ENCODE measurements around the gene TRMT61B. TPM values are rescaled to one million over a fixed set of nuclear protein-coding genes. Genes with fewer than 3 reads are reported as not detected.

Gene TRMT61B
- polyA plus RNA-seq, 3 donors = 6.7 to 10.2 (median 8.1) TPM

DNA sequence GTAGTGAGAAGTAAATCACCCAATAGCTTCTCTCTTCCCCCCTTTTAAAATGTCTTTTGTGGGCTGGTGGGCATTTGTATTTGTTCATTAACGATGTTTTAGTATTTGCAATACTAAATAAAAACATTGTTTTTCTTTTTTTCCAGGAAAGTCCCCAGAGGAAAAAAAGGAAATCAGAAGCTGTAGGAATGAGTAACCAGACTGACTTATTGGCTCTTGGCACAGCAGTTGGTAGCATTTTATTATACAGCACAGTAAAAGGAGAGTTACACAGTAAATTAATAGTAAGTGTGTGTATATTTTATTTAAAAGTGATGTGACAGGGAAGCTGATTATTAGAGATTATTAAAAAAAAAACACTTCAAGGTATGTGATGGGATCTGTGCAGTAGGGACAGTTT, 31.7 kb upstream of the TRMT61B start:
- no peaks in the 10 kb centered on the region for H3K27me3 Mint-ChIP-seq (ENCODE audit: low read depth in 3 of 3)
- Histone ChIP-seq H3K9ac (ENCODE audit: insufficient read depth, low read length, poor library complexity, severe bottlenecking) (no peak overlapping the region), H3K4me2 (replicated peaks; ENCODE audit: extremely low read depth, low read length, poor library complexity, severe bottlenecking) (no peak overlapping the region), H3K27me3 (ENCODE audit: control insufficient read depth in 2 of 2, insufficient read depth in 2 of 2, low read length in 2 of 2) (no peaks in the 10 kb centered on the region), H3K9me3 (replicated peaks in 1 of 2; ENCODE audit: control insufficient read depth in 1 of 2, insufficient read depth in 1 of 2, low read length in 2 of 2) (no peaks in the 10 kb centered on the region), H2AFZ (ENCODE audit: insufficient read depth, low read depth, low read length, poor library complexity, severe bottlenecking) (no peak overlapping the region), H3K4me1 (ENCODE audit: control insufficient read depth in 1 of 2, insufficient read depth in 2 of 2, low read length in 2 of 2) (peaks cover 6 to 25% of the 10 kb centered on the region in 2 donors), H4K20me1 (ENCODE audit: insufficient read depth, low read length) (peaks cover 94% of the 10 kb centered on the region), H3K36me3 (replicated peaks in 1 of 2; ENCODE audit: control insufficient read depth in 1 of 2, insufficient read depth in 2 of 2, low read length in 2 of 2) (peaks cover 40 to 53% of the 10 kb centered on the region in 2 donors), H3K27ac (ENCODE audit: low read depth in 1 of 2, low read length in 2 of 2) (no peak overlapping the region), H3K4me3 (replicated peaks in 1 of 3; ENCODE audit: low read depth in 2 of 3, low read length in 3 of 3) (no peak overlapping the region), H3K79me2 (ENCODE audit: insufficient read depth, low read length) (peaks cover 98% of the 10 kb centered on the region)
- H3K4me1 Mint-ChIP-seq = peaks cover 29% of the 10 kb centered on the region
- peaks cover 31 to 38% of the 10 kb centered on the region in 2 donors for H3K36me3 Mint-ChIP-seq
- TF ChIP-seq, protein P1, sequence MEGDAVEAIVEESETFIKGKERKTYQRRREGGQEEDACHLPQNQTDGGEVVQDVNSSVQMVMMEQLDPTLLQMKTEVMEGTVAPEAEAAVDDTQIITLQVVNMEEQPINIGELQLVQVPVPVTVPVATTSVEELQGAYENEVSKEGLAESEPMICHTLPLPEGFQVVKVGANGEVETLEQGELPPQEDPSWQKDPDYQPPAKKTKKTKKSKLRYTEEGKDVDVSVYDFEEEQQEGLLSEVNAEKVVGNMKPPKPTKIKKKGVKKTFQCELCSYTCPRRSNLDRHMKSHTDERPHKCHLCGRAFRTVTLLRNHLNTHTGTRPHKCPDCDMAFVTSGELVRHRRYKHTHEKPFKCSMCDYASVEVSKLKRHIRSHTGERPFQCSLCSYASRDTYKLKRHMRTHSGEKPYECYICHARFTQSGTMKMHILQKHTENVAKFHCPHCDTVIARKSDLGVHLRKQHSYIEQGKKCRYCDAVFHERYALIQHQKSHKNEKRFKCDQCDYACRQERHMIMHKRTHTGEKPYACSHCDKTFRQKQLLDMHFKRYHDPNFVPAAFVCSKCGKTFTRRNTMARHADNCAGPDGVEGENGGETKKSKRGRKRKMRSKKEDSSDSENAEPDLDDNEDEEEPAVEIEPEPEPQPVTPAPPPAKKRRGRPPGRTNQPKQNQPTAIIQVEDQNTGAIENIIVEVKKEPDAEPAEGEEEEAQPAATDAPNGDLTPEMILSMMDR (IDR thresholded peaks at IDR 0.05) = no peak
- intact Hi-C loops (cut with micrococcal nuclease) = no loop called here
- H3K4me3 Mint-ChIP-seq = no peak overlapping the region
- H3K9me3 Mint-ChIP-seq = no peaks in the 10 kb centered on the region
- DNase-seq = no peak
- H3K27ac Mint-ChIP-seq = no peak overlapping the region
- no CpG with 5 or more reads among the region's 1 CpG for WGBS (ENCODE audit: insufficient coverage)

- Histone ChIP-seq H4K20me1 (ENCODE audit: insufficient read depth, low read length) (peaks cover 98% of the 10 kb centered on the region), H3K79me2 (ENCODE audit: insufficient read depth, low read length) (peaks cover 99% of the 10 kb centered on the region), H3K4me2 (replicated peaks; ENCODE audit: extremely low read depth, low read length, poor library complexity, severe bottlenecking) (no peak overlapping the region), H2AFZ (ENCODE audit: insufficient read depth, low read depth, low read length, poor library complexity, severe bottlenecking) (no peak overlapping the region), H3K9me3 (replicated peaks in 1 of 2; ENCODE audit: control insufficient read depth in 1 of 2, insufficient read depth in 1 of 2, low read length in 2 of 2) (no peaks in the 10 kb centered on the region), H3K36me3 (replicated peaks in 1 of 2; ENCODE audit: control insufficient read depth in 1 of 2, insufficient read depth in 2 of 2, low read length in 2 of 2) (peaks cover 34 to 46% of the 10 kb centered on the region in 2 donors), H3K9ac (ENCODE audit: insufficient read depth, low read length, poor library complexity, severe bottlenecking) (no peak overlapping the region), H3K4me3 (replicated peaks in 1 of 3; ENCODE audit: low read depth in 2 of 3, low read length in 3 of 3) (no peak overlapping the region), H3K27me3 (ENCODE audit: control insufficient read depth in 2 of 2, insufficient read depth in 2 of 2, low read length in 2 of 2) (no peaks in the 10 kb centered on the region), H3K4me1 (ENCODE audit: control insufficient read depth in 1 of 2, insufficient read depth in 2 of 2, low read length in 2 of 2) (peaks cover 8 to 32% of the 10 kb centered on the region in 2 donors), H3K27ac (ENCODE audit: low read depth in 1 of 2, low read length in 2 of 2) (no peak overlapping the region)
- Mint-ChIP-seq H3K4me3 (no peak overlapping the region), H3K4me1 (peaks cover 34% of the 10 kb centered on the region), H3K27ac (no peak overlapping the region), H3K9me3 (no peaks in the 10 kb centered on the region), H3K27me3 (ENCODE audit: low read depth in 3 of 3) (no peaks in the 10 kb centered on the region), H3K36me3 (peaks cover 25 to 32% of the 10 kb centered on the region in 2 donors)
- TF ChIP-seq, protein P1 (IDR thresholded peaks at IDR 0.05) = no peak
- intact Hi-C loops (cut with micrococcal nuclease) = no loop called here
- no peak for DNase-seq
- WGBS (ENCODE audit: insufficient coverage) = 89% methylated on average over 2 of the region's 2 CpGs
Observed at GRCh38 chr2:28901202-28901601, 31.1 kb upstream of the TRMT61B start.
